Activated T-helper 2 cell treated with anti-CD3 and anti-CD28 coated beads, Interferon-gamma antibody, Interleukin-2, Interleukin-4, amounts not matched to agents 10 μg/mL and 5 μg/mL and 100 μg/mL, durations not matched to agents 14 hours and 24 hours and 36 hours (primary cell): ENCODE data around the gene SH2D3C. TPM values are rescaled to one million over a fixed set of nuclear protein-coding genes. Genes with fewer than 3 reads are reported as not detected.
"Not testable (repeated sequence)": the region's sequence is repeated elsewhere in the genome, so short reads cannot be mapped to it uniquely, and the experiment has no call there.

Experiments used
- DNase-seq: peaks from one replicate; pipeline ENCODE4 v3.0.0; 2021; ENCODE audit warnings: low spot score
- H3K27ac Mint-ChIP-seq: one replicate; pipeline ENCODE4 v1.8.0; 2021; ENCODE audit warnings: mixed read lengths
- H3K27me3 Mint-ChIP-seq: one replicate; pipeline ENCODE4 v1.8.0; 2021; ENCODE audit warnings: low read depth, mixed read lengths
- H3K36me3 Mint-ChIP-seq: one replicate; pipeline ENCODE4 v1.8.0; 2021; ENCODE audit warnings: low read depth, mixed read lengths
- H3K4me1 Mint-ChIP-seq: one replicate; pipeline ENCODE4 v1.8.0; 2021; ENCODE audit warnings: low read depth, mixed read lengths
- H3K4me3 Mint-ChIP-seq: one replicate; pipeline ENCODE4 v1.8.0; 2021; ENCODE audit warnings: low read depth, mild to moderate bottlenecking, moderate library complexity, mixed read lengths
- H3K9me3 Mint-ChIP-seq: one replicate; pipeline ENCODE4 v1.8.0; 2021; ENCODE audit warnings: mixed read lengths
- intact Hi-C: fragments of 100-400 bp; cut with micrococcal nuclease; formaldehyde crosslinking; loops from one replicate; pipeline ENCODE4 v1.15.1; 2023
- total RNA-seq: library from RNA; stranded (reverse); gene quantifications from 2 replicates; pipeline ENCODE4 v1.2.3, GENCODE V29; 2022

SH2D3C gene
- total RNA-seq, 1 donor from 2014 or later: 23.6 TPM

DNA sequence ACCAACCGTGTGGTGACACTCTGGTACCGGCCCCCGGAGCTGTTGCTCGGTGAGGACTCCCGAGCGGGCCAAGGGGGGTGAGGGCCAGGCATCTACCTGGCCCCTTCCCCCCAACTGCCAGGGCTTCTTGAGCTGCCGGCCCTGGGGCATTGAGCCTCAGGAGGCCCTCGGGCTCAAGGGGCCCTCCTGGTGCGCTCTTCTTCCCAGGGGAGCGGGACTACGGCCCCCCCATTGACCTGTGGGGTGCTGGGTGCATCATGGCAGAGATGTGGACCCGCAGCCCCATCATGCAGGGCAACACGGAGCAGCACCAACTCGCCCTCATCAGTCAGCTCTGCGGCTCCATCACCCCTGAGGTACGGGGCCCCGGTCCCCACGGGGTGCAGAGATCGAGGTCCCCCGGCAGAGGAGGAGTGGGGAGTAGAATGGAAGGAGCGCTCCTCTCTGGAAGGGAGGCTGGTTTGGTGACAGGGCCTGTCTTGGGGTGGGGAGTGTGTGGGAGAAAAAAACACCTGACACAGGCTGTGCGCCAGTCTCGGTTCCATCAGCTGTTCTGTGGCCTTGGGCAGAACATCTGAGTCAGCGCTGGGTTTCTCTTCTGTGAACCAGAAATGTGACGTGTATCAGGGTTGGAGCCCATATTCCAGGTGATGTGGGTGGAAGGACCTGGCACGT lies 10.0 kb upstream of the SH2D3C start:
- H3K27me3 Mint-ChIP-seq: no peaks in the 10 kb centered on the region
- peaks cover 39% of the 10 kb centered on the region for H3K4me1 Mint-ChIP-seq
- H3K9me3 Mint-ChIP-seq: no peaks in the 10 kb centered on the region
- H3K4me3 Mint-ChIP-seq: peak overlapping the region; percentile 10
- H3K36me3 Mint-ChIP-seq: peaks cover 62% of the 10 kb centered on the region
- intact Hi-C loops: loop anchor here (5.0 kb wide), 2 partner anchors 129 to 244 kb away; partner anchors contain the start of gene ST6GALNAC4
- H3K27ac Mint-ChIP-seq: peak overlapping the region; percentile 55
- DNase-seq: no peak

DNA sequence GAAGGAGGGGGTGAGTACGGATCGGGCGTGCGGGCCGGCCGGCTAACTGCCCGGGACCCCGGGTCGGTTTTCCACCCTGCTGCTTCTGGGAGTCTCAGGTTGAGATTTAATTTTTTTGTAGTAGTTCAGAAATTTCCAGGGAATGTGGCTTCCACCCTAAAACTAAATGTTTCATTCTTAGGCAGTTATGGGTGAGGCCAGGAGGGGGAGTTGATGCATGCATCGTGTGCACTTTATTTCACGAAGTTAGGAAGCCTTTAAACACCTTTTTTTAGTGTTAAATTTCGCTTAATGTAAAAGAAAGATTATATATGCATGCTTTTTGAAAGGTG lies 8.3 kb upstream of the SH2D3C start:
- no peaks in the 10 kb centered on the region for H3K9me3 Mint-ChIP-seq
- H3K4me1 Mint-ChIP-seq: peaks cover 51% of the 10 kb centered on the region
- H3K4me3 Mint-ChIP-seq: peak overlapping the region; percentile 97
- H3K27ac Mint-ChIP-seq: peak overlapping the region; percentile 70
- peaks cover 50% of the 10 kb centered on the region for H3K36me3 Mint-ChIP-seq
- no peaks in the 10 kb centered on the region for H3K27me3 Mint-ChIP-seq
- intact Hi-C loops: loop anchor here (5.0 kb wide), 2 partner anchors 131 to 246 kb away; partner anchors contain the start of gene ST6GALNAC4
- no peak for DNase-seq

DNA sequence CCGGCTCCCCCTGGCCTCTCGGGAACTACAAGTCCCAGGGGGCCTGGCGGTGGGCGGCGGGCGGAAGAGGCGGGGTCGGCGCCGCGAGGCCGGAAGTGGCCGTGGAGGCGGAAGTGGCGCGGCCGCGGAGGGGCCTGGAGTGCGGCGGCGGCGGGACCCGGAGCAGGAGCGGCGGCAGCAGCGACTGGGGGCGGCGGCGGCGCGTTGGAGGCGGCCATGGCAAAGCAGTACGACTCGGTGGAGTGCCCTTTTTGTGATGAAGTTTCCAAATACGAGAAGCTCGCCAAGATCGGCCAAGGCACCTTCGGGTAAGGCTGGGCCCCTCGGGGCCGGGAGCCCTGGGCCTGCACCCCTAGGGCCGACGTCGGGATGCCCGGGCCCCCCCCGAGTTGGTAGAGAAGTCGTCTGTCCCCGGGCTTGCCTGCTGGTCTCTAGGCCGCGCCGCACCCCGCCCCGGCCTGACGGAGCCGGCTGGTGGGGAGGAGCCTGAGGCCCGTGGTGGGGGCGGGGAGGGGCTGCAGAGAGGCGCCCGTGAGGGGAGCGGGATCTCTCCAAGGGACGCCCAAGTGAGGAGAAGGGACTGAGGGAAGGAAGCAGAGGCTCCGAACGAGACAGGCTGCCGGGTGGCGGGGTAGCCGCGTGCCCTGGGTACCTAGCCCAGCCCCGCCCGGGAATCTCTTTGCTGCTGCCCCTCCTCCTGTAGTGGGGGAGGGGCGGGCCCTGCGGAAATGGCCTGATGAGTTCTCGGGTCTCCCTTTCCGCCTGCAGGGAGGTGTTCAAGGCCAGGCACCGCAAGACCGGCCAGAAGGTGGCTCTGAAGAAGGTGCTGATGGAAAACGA lies 7.7 kb upstream of the SH2D3C start, which contains the start of gene CDK9:
Gene CDK9 (plus strand): TSS at position 102 of the 840 bp plus-strand sequence. CDS start 115 bp downstream, at position 217.
- H3K36me3 Mint-ChIP-seq: peaks cover 44% of the 10 kb centered on the region
- peak within 1 kb of the TSS; percentile 97 for H3K4me3 Mint-ChIP-seq
- H3K27me3 Mint-ChIP-seq: no peaks in the 10 kb centered on the region
- peak; percentile 93 for DNase-seq
- no peaks in the 10 kb centered on the region for H3K9me3 Mint-ChIP-seq
- peak within 1 kb of the TSS; percentile 86 for H3K27ac Mint-ChIP-seq
- intact Hi-C loops: loop anchor here (1.0 to 5.0 kb wide), 6 partner anchors 10 to 246 kb away; partner anchors contain the start of genes ST6GALNAC4 and TOR2A
- peaks cover 57% of the 10 kb centered on the region for H3K4me1 Mint-ChIP-seq

DNA sequence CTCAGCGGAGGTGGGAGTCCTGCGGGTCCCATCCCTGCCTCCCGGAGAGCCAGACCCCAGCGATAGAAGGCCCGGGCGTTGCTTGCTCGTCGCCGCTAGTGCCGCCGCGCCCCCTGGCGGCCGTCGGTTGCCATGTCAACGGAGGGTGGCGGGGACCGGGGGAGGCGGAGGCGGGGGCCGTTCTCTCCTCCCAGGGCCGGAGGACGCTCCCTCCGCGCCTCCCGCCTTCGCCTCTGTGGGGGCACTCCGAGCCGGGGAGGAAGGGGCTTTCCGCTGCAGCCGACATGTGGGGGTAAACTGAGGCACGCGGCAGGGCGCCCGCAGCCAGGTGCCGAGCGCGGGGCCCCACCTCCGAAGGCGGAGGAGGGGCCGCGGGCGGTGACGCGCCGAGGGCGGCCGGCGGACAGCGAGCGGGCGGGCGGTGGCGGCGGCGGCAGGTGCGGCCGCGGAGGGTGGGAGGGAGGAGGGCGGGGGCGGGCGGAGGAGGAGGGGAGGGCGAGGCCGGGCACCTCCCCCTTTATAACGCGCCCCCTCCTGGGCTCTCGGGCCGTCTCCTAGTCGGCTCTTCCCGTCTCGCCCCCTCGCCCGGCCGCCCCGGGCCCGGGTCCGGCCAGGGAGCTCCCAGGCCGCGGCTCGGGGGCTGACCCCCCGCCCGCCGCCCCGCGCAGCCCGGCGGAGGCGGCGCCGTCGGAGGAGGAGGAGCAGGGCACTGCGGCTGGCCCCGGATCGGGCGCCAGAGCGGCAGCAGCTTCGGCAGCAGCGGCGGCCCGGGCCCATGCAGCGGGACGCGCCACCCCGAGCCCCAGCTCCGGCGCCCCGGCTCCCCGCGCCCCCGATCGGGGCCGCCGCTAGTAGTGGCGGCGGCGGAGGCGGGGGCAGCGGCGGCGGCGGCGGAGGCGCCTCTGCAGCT lies 6.8 kb upstream of the SH2D3C start:
- H3K9me3 Mint-ChIP-seq: no peaks in the 10 kb centered on the region
- intact Hi-C loops: loop anchor here (1.0 to 5.0 kb wide), 6 partner anchors 9 to 247 kb away; partner anchors contain the start of genes ST6GALNAC4 and TOR2A
- no peaks in the 10 kb centered on the region for H3K27me3 Mint-ChIP-seq
- H3K4me1 Mint-ChIP-seq: peaks cover 56% of the 10 kb centered on the region
- DNase-seq: peak; percentile 88
- peaks cover 37% of the 10 kb centered on the region for H3K36me3 Mint-ChIP-seq
- peak overlapping the region; percentile 86 for H3K27ac Mint-ChIP-seq
- H3K4me3 Mint-ChIP-seq: peak overlapping the region; percentile 97

DNA sequence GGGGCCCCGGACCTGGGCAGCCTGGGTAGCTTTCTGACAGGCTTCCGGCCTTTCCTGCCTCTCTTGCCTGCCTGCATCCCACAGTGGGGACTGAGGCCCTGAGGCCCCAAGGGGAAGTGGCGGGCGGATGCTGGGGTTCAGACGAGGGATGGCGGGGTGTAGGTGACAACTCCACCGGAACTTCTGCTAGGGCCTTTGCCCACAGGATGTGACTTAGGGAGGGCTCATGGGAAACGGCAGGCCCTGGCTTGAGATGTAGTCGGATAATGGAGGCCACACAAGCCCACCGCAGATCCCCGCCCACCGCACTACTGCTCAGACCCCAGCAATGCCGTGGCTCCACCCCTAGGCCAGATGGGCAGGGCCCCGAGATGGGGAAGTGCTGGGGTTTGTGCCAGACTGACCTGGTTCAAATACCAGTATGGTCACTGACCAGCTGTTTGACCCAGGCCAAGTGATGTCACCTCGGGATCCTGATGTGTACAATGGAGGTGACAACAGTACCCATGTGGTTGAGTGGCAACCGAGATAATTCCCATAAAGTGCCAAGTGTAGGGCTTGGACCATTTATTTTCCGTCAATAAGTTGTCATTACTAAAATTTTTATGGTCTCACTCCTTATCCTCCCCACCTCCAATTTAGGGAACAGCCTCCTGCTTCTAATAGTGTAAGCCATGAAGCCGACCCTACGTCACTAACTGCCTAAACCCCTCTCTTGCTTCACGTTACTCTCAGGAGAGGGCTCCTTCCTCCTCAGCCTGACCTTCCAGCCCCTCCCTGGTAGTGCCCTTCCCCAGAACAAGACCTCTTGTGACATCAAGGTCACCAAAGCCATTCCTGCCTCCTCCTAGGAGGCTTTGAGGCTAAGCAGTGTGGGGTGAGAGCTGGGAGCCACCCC lies 4.9 kb upstream of the SH2D3C start:
- intact Hi-C loops: loop anchor here (1.0 to 2.0 kb wide), 2 partner anchors 19 to 81 kb away; partner anchors contain the start of gene FPGS
- DNase-seq: peak; percentile 76

DNA sequence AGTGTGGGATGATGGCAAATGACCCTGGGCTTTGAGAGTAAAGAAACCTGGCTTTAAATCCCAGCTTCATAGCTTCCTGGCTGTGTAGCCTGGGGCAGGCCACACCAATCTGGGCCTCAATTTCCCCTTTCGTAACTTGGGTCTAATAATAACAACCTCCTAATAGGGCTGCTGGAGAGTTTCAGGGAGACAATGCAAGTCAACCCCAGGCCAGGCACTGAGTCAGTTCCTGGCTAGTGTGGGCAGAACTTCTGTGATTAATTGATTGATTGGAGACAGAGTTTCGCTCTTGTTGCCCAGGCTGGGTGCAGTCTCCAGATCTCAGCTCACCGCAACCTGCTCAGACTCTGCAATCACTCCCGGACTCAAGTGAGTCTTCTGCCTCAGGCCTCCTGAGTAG lies 3.3 kb upstream of the SH2D3C start:
- H3K4me1 Mint-ChIP-seq: peaks cover 49% of the 10 kb centered on the region
- H3K36me3 Mint-ChIP-seq: peaks cover 15% of the 10 kb centered on the region
- no peaks in the 10 kb centered on the region for H3K27me3 Mint-ChIP-seq
- DNase-seq: no peak
- no peaks in the 10 kb centered on the region for H3K9me3 Mint-ChIP-seq
- H3K27ac Mint-ChIP-seq: peak overlapping the region; percentile 84
- H3K4me3 Mint-ChIP-seq: peak overlapping the region; percentile 57
- intact Hi-C loops: no loop called here

More for the DNA sequence above, 4.9 kb upstream of the SH2D3C start:
- H3K4me1 Mint-ChIP-seq: peaks cover 55% of the 10 kb centered on the region
- H3K27me3 Mint-ChIP-seq: no peaks in the 10 kb centered on the region
- no peaks in the 10 kb centered on the region for H3K9me3 Mint-ChIP-seq
- H3K4me3 Mint-ChIP-seq: peak overlapping the region; percentile 75
- H3K36me3 Mint-ChIP-seq: peaks cover 22% of the 10 kb centered on the region
- H3K27ac Mint-ChIP-seq: peak overlapping the region; percentile 97

DNA sequence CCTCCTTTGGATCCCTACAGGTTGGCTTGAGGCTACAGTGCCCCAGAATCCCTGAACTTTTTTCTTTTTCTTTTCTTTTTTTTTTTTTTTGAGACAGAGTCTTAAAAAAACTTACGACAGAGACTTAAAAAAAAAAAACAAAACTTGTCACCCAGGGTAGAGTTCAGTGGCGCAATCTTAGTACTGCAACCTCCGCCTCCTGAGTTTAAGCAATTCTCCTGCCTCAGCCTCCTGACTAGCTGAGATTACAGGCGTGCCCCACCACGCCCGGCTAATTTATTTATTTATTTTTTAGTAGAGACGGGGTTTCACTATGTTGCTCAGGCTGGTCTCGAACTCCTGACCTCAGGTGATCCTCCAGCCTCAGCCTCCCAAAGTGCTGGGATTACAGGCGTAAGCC lies 2.4 kb upstream of the SH2D3C start:
- H3K4me1 Mint-ChIP-seq: peaks cover 53% of the 10 kb centered on the region
- DNase-seq, intact Hi-C loops, H3K4me3 Mint-ChIP-seq, H3K9me3 Mint-ChIP-seq, H3K27me3 Mint-ChIP-seq: not testable (repeated sequence)
- H3K27ac Mint-ChIP-seq: peak overlapping the region; percentile 84
- peaks cover 16% of the 10 kb centered on the region for H3K36me3 Mint-ChIP-seq

DNA sequence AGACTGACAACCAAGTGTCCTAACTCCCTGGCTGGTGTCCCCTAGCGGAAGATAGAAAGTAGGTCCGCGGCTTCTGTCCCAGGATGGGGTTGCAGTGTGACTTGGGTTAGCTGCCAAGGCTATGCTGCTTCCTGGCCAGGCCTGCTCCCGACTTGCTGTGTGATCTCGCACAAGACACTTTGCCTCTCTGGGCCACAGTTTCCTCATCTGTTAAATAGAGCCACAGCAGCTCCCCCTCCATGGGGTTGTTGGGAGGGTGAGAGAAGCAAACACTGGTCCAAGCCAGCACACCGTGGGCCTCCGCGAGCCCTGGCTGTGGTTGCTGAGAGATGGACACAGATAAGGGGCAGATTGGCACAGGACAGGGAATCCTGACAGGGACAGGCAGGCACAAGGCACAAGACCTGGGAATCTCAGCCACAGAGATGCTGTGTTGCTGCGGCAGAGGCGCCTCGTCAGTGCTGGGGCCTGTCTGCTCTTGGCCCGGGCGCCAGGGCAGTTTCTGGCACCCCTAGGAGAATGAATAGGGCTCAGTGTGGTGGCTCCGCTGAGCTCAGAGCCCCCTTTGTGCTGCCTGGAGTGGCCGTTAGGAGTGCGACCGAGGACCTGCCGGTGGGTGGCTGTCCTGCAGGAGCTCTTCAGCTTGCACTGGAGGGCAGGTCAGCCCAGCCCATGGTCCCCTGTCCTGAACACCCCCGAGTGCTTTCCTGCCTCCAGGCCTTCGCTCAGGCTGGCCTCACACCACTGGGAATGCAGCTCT lies 1.8 kb upstream of the SH2D3C start:
- H3K27ac Mint-ChIP-seq: peak overlapping the region; percentile 61
- no peaks in the 10 kb centered on the region for H3K9me3 Mint-ChIP-seq
- no peaks in the 10 kb centered on the region for H3K27me3 Mint-ChIP-seq
- H3K36me3 Mint-ChIP-seq: peaks cover 16% of the 10 kb centered on the region
- no peak overlapping the region for H3K4me3 Mint-ChIP-seq
- H3K4me1 Mint-ChIP-seq: peaks cover 53% of the 10 kb centered on the region
- DNase-seq: no peak
- intact Hi-C loops: no loop called here

DNA sequence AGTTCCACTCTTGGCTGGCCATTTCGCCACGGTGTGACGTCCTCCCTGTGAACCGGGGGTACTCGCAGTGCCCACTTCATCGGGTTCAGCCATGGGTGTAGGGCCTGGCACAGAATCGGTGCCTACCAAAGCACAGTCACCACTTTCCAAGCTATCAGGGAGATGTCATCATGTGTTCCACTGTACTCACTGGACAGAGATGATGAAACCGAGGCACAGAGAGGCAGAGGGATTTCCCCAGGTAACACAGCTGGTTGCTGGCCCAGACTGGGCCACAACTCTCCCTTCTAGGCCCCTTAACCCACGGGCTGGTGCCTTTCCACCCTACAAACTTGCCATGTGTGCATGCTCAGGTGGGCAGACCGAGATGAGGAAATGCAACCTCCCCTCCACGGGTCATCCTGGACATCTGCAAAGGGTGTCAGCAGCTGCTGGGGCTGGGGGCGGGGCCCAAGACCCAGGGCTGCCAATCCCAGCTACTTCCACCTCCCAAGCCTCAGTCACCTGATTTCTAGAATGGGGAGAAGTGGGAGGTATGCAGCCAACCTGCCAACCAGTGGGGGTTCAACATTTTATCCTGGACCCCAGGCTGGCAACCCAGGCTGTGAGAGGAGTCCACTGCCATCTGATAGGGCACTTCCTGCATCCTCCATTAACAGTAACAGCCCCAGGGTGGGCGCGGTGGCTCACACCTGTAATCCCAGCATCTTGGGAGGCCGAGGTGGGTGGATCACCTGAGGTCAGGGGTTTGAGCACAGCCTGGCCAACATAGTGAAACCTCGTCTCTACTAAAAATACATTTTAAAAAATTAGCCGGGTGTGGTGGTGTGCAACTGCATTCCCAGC lies 893 bp upstream of the SH2D3C start:
- peak; percentile 44 for DNase-seq
- Mint-ChIP-seq H3K36me3 (peaks cover 18% of the 10 kb centered on the region), H3K27ac (peak overlapping the region; percentile 92), H3K9me3 (no peaks in the 10 kb centered on the region), H3K27me3 (no peaks in the 10 kb centered on the region), H3K4me3 (peak overlapping the region; percentile 98), H3K4me1 (peaks cover 50% of the 10 kb centered on the region)
- intact Hi-C loops: loop anchor here (10.0 kb wide), 3 partner anchors 285 to 355 kb away; partner anchors contain the start of genes NAIF1, PTGES2, SLC25A25 and ZNF79

DNA sequence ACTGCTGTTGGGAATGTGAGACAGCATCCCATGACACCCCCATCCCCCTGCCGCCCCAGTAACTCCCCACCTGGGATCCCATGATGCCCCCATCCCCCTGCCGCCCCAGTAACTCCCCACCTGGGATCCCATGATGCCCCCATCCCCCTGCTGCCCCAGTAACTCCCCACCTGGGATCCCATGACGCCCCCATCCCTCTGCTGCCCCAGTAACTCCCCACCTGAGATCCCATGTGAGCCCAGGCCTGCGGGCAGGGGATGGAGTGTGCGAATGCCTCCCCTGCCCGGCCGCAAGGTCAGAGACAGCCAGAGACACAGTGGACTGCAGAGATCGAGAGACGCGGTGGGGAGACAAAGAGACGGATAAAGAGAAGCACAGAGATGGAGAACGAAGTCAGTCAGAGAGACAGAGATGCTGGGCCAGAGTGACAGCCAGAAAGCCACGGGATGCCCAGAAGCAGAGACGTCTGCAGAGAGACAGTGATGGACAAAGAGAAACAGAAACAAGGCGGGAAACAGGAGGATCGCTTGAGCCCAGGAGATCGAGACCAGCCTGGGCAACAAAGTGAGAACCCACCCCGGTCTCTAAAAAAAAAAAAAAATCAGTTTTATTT lies 992 bp downstream of the SH2D3C start:
- intact Hi-C loops: loop anchor here (10.0 kb wide), 3 partner anchors 287 to 353 kb away; partner anchors contain the start of genes NAIF1, PTGES2, SLC25A25 and ZNF79
- H3K27me3 Mint-ChIP-seq: no peaks in the 10 kb centered on the region
- H3K4me3 Mint-ChIP-seq: peak overlapping the region; percentile 98
- H3K36me3 Mint-ChIP-seq: peaks cover 29% of the 10 kb centered on the region
- no peak for DNase-seq
- H3K4me1 Mint-ChIP-seq: peaks cover 40% of the 10 kb centered on the region
- H3K9me3 Mint-ChIP-seq: no peaks in the 10 kb centered on the region
- H3K27ac Mint-ChIP-seq: peak overlapping the region; percentile 96
